HEK293 (cell line): ENCODE results near the gene TUBD1.
A peak's percentile ranks its signal among the peaks of the same experiment; 100 is the strongest.

Experiments
- CTCF ChIA-PET: fragments of 350-600 bp; formaldehyde crosslinking; extraction: SDS; loops from one replicate; lab custom pipeline; 2021; ENCODE audit warnings: antibody characterized with exemption; lab: Yijun Ruan, JAX
- POLR2A ChIA-PET: fragments of 300-600 bp; formaldehyde crosslinking; extraction: SDS; loops from one replicate; lab custom pipeline; 2020; ENCODE audit warnings: antibody characterized with exemption, inconsistent platforms; lab: Yijun Ruan, JAX
- H3K27ac ChIP-seq: fragments of 200-500 bp; sonication (Bioruptor generic); 2 replicates; pipeline ENCODE4 v1.5.1; 2014; ENCODE audit warnings: low read depth, low read length, control low read depth, inconsistent platforms; ENCODE audit errors: extremely low read depth
- H3K36me3 ChIP-seq, 2 experiments: fragments of 200-500 bp in 1 of 2; sonication (Bioruptor generic) in 1 of 2; 1 replicate in 1 of 2; 2 replicates in 1 of 2; pipeline ENCODE4 v1.5.1; 2014 to 2017; ENCODE audit warnings: inconsistent platforms in 2 of 2, low read length in 2 of 2; ENCODE audit not compliant: control insufficient read depth in 2 of 2, insufficient read depth in 1 of 2
- H3K4me1 ChIP-seq: fragments of 200-500 bp; sonication (Bioruptor generic); 2 replicates; pipeline ENCODE4 v1.5.1; 2014; ENCODE audit warnings: mild to moderate bottlenecking, low read length, inconsistent platforms; ENCODE audit not compliant: control insufficient read depth, insufficient read depth
- H3K4me3 ChIP-seq: 2 replicates; pipeline ENCODE4 v1.5.1; 2011; ENCODE audit warnings: low read depth, mild to moderate bottlenecking, control low read depth, low read length, moderate library complexity
- H3K9me3 ChIP-seq: fragments of 200-500 bp; sonication (Bioruptor generic); 2 replicates; pipeline ENCODE4 v1.5.1; 2014; ENCODE audit warnings: low read depth, low read length, inconsistent platforms; ENCODE audit not compliant: control insufficient read depth, insufficient read depth
- MZF1 ChIP-seq: fragments of 450-650 bp; formaldehyde crosslinking; IDR thresholded peaks from 2 replicates; pipeline ENCODE4 v1.5.1; 2017; ENCODE audit warnings: missing biosample characterization, missing genetic modification characterization, borderline replicate concordance
- SCRT1 ChIP-seq: fragments of 450-650 bp; formaldehyde crosslinking; IDR thresholded peaks from 2 replicates; pipeline ENCODE4 v1.5.1; 2016; ENCODE audit warnings: missing biosample characterization, missing genetic modification characterization, borderline replicate concordance
- SCRT2 ChIP-seq: fragments of 450-650 bp; formaldehyde crosslinking; IDR thresholded peaks from 2 replicates; pipeline ENCODE4 v1.5.1; 2016; ENCODE audit warnings: missing biosample characterization, missing genetic modification characterization
- ZNF10 ChIP-seq: fragments of 450-650 bp; formaldehyde crosslinking; IDR thresholded peaks from 2 replicates; pipeline ENCODE4 v1.5.1; 2017; ENCODE audit warnings: missing biosample characterization, missing genetic modification characterization
- ZNF114 ChIP-seq: fragments of 450-650 bp; formaldehyde crosslinking; IDR thresholded peaks from 2 replicates; pipeline ENCODE4 v1.5.0; 2017; ENCODE audit warnings: missing biosample characterization, missing genetic modification characterization
- ZNF184 ChIP-seq: fragments of 450-650 bp; IDR thresholded peaks from 2 replicates; pipeline ENCODE4 v1.5.1; 2018; ENCODE audit warnings: missing biosample characterization, mild to moderate bottlenecking, missing genetic modification characterization
- ZNF23 ChIP-seq: fragments of 450-650 bp; formaldehyde crosslinking; IDR thresholded peaks from 2 replicates; pipeline ENCODE4 v1.5.1; 2016; ENCODE audit warnings: missing biosample characterization, missing genetic modification characterization, borderline replicate concordance
- ZNF248 ChIP-seq: fragments of 450-650 bp; formaldehyde crosslinking; IDR thresholded peaks from 2 replicates; pipeline ENCODE4 v1.5.1; 2017; ENCODE audit warnings: missing biosample characterization, missing genetic modification characterization
- ZNF311 ChIP-seq: fragments of 450-650 bp; formaldehyde crosslinking; IDR thresholded peaks from 2 replicates; pipeline ENCODE4 v1.5.1; 2017; ENCODE audit warnings: missing biosample characterization, missing genetic modification characterization, borderline replicate concordance
- ZNF324 ChIP-seq: fragments of 450-650 bp; formaldehyde crosslinking; IDR thresholded peaks from 2 replicates; pipeline ENCODE4 v1.5.1; 2016; ENCODE audit warnings: missing biosample characterization, missing genetic modification characterization
- ZNF335 ChIP-seq: fragments of 450-650 bp; formaldehyde crosslinking; conservative IDR thresholded peaks from 2 replicates; pipeline ENCODE4 v1.5.1; 2016; ENCODE audit warnings: missing biosample characterization, missing genetic modification characterization
- ZNF350 ChIP-seq: fragments of 450-650 bp; formaldehyde crosslinking; IDR thresholded peaks from 2 replicates; pipeline ENCODE4 v1.5.0; 2017; ENCODE audit warnings: missing biosample characterization, mild to moderate bottlenecking, missing genetic modification characterization
- ZNF529 ChIP-seq: fragments of 450-650 bp; formaldehyde crosslinking; IDR thresholded peaks from 2 replicates; pipeline ENCODE4 v1.5.1; 2017; ENCODE audit warnings: missing genetic modification characterization, missing biosample characterization; ENCODE audit not compliant: insufficient replicate concordance
- ZNF558 ChIP-seq: fragments of 450-650 bp; formaldehyde crosslinking; IDR thresholded peaks from 2 replicates; pipeline ENCODE4 v1.5.1; 2016; ENCODE audit warnings: missing biosample characterization, missing genetic modification characterization
- ZNF561 ChIP-seq: fragments of 450-650 bp; IDR thresholded peaks from 2 replicates; pipeline ENCODE4 v1.5.1; 2018; ENCODE audit warnings: missing biosample characterization, missing genetic modification characterization, borderline replicate concordance
- ZNF621 ChIP-seq: fragments of 450-650 bp; formaldehyde crosslinking; IDR thresholded peaks from 2 replicates; pipeline ENCODE4 v1.5.1; 2017; ENCODE audit warnings: missing biosample characterization, missing genetic modification characterization
- ZNF624 ChIP-seq: fragments of 450-650 bp; formaldehyde crosslinking; IDR thresholded peaks from 2 replicates; pipeline ENCODE4 v1.5.1; 2017; ENCODE audit warnings: missing biosample characterization, missing genetic modification characterization
- ZNF664 ChIP-seq: fragments of 450-650 bp; formaldehyde crosslinking; IDR thresholded peaks from 2 replicates; pipeline ENCODE4 v1.5.1; 2016; ENCODE audit warnings: missing biosample characterization, missing genetic modification characterization
- ZNF677 ChIP-seq: fragments of 450-650 bp; IDR thresholded peaks from 2 replicates; pipeline ENCODE4 v1.5.0; 2018; ENCODE audit warnings: missing biosample characterization, mild to moderate bottlenecking, missing genetic modification characterization, moderate library complexity
- ZNF777 ChIP-seq: fragments of 450-650 bp; formaldehyde crosslinking; IDR thresholded peaks from 2 replicates; pipeline ENCODE4 v1.5.1; 2017; ENCODE audit warnings: missing biosample characterization, missing genetic modification characterization, borderline replicate concordance
- ZNF791 ChIP-seq: fragments of 450-650 bp; formaldehyde crosslinking; IDR thresholded peaks from 2 replicates; pipeline ENCODE4 v1.5.1; 2016; ENCODE audit warnings: missing biosample characterization, missing genetic modification characterization
- ZNF792 ChIP-seq: fragments of 450-650 bp; formaldehyde crosslinking; IDR thresholded peaks from 2 replicates; pipeline ENCODE4 v1.5.1; 2016; ENCODE audit warnings: missing biosample characterization, missing genetic modification characterization
- TF ChIP-seq, protein P1 (sequence below): fragments of 450-650 bp; formaldehyde crosslinking; IDR thresholded peaks from 2 replicates; pipeline ENCODE4 v1.5.1; 2016; ENCODE audit warnings: missing biosample characterization, missing genetic modification characterization
- TF ChIP-seq, protein P2 (sequence below): fragments of 450-650 bp; formaldehyde crosslinking; IDR thresholded peaks from 2 replicates; pipeline ENCODE4 v1.5.1; 2016; ENCODE audit warnings: missing biosample characterization, missing genetic modification characterization, low read depth
- TF ChIP-seq, protein P3 (sequence below): fragments of 450-650 bp; formaldehyde crosslinking; IDR thresholded peaks from 2 replicates; pipeline ENCODE4 v1.5.1; 2016; ENCODE audit warnings: missing biosample characterization, missing genetic modification characterization
- TF ChIP-seq, protein P4 (sequence below): fragments of 450-650 bp; formaldehyde crosslinking; IDR thresholded peaks from 2 replicates; pipeline ENCODE4 v1.5.1; 2017; ENCODE audit warnings: missing biosample characterization, missing genetic modification characterization
- TF ChIP-seq, protein P5 (sequence below): fragments of 450-650 bp; formaldehyde crosslinking; IDR thresholded peaks from 2 replicates; pipeline ENCODE4 v1.5.1; 2017; ENCODE audit warnings: missing biosample characterization, missing genetic modification characterization

TUBD1 gene

DNA sequence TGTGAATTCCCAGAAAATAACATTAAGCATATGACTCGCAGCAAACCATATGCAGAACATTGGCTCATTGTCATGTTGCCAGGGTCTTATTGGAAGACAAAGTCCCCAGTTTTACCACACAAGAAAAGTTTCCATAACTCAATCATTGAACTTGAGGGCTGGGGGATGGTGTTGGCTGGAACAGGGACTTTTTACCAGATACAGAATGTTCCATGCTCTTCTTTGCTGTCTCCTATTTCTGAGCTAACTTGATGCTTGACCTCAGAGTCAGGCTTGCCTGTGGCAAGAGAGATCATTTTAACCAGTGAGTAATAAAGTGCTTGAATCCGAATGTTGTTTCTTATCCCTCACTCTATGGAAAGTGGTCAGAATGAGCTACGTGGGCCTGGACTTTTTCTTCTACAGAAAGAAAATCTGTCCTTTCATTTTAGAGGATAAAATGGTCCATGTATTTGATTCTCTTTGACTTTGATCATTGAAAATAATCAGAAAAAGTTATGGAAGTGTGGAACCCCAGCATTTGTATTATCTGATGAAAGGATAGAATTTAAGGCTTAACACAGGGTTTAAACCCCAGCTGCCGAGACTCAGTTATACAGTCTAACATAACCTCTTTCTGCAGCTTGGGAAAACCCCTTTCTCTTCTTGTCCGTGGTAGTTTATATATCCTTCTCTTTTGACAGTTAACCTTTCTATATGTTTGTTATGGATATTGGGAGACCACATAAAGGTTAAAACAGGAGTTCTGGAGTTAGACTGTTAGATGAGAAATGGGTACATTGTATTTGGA lies 67.0 kb downstream of the TUBD1 start:
- Histone ChIP-seq H3K9me3 (no peaks in the 10 kb centered on the region), H3K4me1 (peaks cover 35% of the 10 kb centered on the region), H3K36me3 (no peaks in the 10 kb centered on the region; a peak in 1 of 3 replicates), H3K4me3 (no peak overlapping the region), H3K27ac (0 out of 2 replicates have a peak overlapping the region, but pooled peaks have one; percentile 12)
- ChIA-PET CTCF (interaction anchor here (0.6 to 0.8 kb wide), 5 partner anchors 13 to 213 kb away, joined by 3 to 6 read pairs (median 3); no protein-coding TSS in a partner anchor), POLR2A (interaction anchor here (0.5 to 1.7 kb wide), 3 partner anchors 13 to 37 kb away, joined by 3 to 5 read pairs (median 4); no protein-coding TSS in a partner anchor)
- TF ChIP-seq ZNF621 (tag by site-specific recombination): no peak
- no peak for TF ChIP-seq ZNF248 (tag by site-specific recombination)
- TF ChIP-seq SCRT2 (tag by site-specific recombination): no peak
- TF ChIP-seq ZNF114 (tag by site-specific recombination): no peak
- no peak for TF ChIP-seq ZNF777
- TF ChIP-seq ZNF624 (tag by site-specific recombination): no peak
- no peak for TF ChIP-seq MZF1 (tag by site-specific recombination)
- TF ChIP-seq, protein P1, sequence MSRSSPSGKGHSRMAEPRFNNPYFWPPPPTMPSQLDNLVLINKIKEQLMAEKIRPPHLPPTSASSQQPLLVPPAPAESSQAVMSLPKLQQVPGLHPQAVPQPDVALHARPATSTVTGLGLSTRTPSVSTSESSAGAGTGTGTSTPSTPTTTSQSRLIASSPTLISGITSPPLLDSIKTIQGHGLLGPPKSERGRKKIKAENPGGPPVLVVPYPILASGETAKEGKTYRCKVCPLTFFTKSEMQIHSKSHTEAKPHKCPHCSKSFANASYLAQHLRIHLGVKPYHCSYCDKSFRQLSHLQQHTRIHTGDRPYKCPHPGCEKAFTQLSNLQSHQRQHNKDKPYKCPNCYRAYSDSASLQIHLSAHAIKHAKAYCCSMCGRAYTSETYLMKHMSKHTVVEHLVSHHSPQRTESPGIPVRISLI (tag by site-specific recombination): no peak
- TF ChIP-seq SCRT1 (tag by site-specific recombination): no peak
- TF ChIP-seq ZNF558 (tag by site-specific recombination): no peak
- TF ChIP-seq ZNF677 (tag by site-specific recombination): no peak
- no peak for TF ChIP-seq ZNF350 (tag by site-specific recombination)

DNA sequence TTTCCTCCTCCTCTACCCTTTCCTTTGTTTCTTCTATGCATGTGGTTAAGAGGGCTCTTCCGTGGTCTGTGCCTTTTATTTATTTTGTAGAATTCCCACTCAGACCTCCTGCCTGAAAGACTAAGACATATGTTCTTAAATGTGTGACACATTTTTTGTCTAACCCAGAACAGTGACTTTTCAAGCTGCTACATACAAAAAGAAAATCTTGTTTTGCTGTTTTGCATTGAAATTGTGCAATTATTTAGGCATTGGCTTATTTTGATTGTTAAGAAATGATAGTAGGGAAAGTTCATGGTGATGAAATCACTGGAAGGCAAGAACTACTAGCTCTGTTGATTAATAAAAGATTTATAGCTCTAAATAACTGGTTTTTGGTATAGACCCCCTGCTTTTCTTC lies 76.8 kb downstream of the TUBD1 start:
- ChIA-PET CTCF (interaction anchor here (1.3 kb wide), 1 partner anchor 51 kb away, joined by 3 read pairs; no protein-coding TSS in a partner anchor), POLR2A (no interaction called here)
- no peak overlapping the region for H3K27ac ChIP-seq
- H3K4me1 ChIP-seq: no peaks in the 10 kb centered on the region
- no peaks in the 10 kb centered on the region for H3K9me3 ChIP-seq
- no peak overlapping the region for H3K4me3 ChIP-seq
- TF ChIP-seq, protein P2, sequence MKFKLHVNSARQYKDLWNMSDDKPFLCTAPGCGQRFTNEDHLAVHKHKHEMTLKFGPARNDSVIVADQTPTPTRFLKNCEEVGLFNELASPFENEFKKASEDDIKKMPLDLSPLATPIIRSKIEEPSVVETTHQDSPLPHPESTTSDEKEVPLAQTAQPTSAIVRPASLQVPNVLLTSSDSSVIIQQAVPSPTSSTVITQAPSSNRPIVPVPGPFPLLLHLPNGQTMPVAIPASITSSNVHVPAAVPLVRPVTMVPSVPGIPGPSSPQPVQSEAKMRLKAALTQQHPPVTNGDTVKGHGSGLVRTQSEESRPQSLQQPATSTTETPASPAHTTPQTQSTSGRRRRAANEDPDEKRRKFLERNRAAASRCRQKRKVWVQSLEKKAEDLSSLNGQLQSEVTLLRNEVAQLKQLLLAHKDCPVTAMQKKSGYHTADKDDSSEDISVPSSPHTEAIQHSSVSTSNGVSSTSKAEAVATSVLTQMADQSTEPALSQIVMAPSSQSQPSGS (tag by site-specific recombination): no peak
- TF ChIP-seq, protein P3, sequence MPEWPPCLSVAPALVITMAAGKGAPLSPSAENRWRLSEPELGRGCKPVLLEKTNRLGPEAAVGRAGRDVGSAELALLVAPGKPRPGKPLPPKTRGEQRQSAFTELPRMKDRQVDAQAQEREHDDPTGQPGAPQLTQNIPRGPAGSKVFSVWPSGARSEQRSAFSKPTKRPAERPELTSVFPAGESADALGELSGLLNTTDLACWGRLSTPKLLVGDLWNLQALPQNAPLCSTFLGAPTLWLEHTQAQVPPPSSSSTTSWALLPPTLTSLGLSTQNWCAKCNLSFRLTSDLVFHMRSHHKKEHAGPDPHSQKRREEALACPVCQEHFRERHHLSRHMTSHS (tag by site-specific recombination): no peak
- no peak for TF ChIP-seq ZNF792 (tag by site-specific recombination)
- no peak for TF ChIP-seq ZNF335 (tag by site-specific recombination)
- no peak for TF ChIP-seq ZNF10
- no peak for TF ChIP-seq ZNF561 (tag by site-specific recombination)
- TF ChIP-seq, protein P4, sequence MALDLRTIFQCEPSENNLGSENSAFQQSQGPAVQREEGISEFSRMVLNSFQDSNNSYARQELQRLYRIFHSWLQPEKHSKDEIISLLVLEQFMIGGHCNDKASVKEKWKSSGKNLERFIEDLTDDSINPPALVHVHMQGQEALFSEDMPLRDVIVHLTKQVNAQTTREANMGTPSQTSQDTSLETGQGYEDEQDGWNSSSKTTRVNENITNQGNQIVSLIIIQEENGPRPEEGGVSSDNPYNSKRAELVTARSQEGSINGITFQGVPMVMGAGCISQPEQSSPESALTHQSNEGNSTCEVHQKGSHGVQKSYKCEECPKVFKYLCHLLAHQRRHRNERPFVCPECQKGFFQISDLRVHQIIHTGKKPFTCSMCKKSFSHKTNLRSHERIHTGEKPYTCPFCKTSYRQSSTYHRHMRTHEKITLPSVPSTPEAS (tag by site-specific recombination): no peak
- no peak for TF ChIP-seq ZNF791 (tag by site-specific recombination)
- TF ChIP-seq ZNF664 (tag by site-specific recombination): no peak
- TF ChIP-seq, protein P5, sequence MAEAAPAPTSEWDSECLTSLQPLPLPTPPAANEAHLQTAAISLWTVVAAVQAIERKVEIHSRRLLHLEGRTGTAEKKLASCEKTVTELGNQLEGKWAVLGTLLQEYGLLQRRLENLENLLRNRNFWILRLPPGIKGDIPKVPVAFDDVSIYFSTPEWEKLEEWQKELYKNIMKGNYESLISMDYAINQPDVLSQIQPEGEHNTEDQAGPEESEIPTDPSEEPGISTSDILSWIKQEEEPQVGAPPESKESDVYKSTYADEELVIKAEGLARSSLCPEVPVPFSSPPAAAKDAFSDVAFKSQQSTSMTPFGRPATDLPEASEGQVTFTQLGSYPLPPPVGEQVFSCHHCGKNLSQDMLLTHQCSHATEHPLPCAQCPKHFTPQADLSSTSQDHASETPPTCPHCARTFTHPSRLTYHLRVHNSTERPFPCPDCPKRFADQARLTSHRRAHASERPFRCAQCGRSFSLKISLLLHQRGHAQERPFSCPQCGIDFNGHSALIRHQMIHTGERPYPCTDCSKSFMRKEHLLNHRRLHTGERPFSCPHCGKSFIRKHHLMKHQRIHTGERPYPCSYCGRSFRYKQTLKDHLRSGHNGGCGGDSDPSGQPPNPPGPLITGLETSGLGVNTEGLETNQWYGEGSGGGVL (tag by site-specific recombination): no peak
- no peak for TF ChIP-seq ZNF184 (tag by site-specific recombination)
- TF ChIP-seq ZNF529 (tag by site-specific recombination): no peak
- no peak for TF ChIP-seq ZNF23 (tag by site-specific recombination)
- no peak for TF ChIP-seq ZNF311 (tag by site-specific recombination)
- TF ChIP-seq ZNF324 (tag by site-specific recombination): no peak
- H3K36me3 ChIP-seq: peaks cover 15 to 26% of the 10 kb centered on the region in 2 experiments; a peak in 2 of 3 replicates
